ENCODE measurements around the gene CDC42BPB. TPM values are rescaled to one million over a fixed set of nuclear protein-coding genes. Genes with fewer than 3 reads are reported as not detected.

Gene CDC42BPB
- total and polyA plus RNA-seq, 2 of the 4 experiments (the other 2 are of a cell fraction), result 49.1 to 81.4 TPM

- peaks cover 61% of the 10 kb centered on the region for H3K36me3 ChIP-seq (ENCODE audit: control insufficient read depth, insufficient read depth, low read length)
- no peaks in the 10 kb centered on the region for H3K9me3 ChIP-seq (ENCODE audit: control insufficient read depth, insufficient read depth, low read length)
- no peak for DNase-seq
- H2AK5ac ChIP-seq (ENCODE audit: low read depth, low read length), result no peak overlapping the region
- no peak overlapping the region for H3K4ac ChIP-seq (ENCODE audit: low read depth, low read length)
- H2BK120ac ChIP-seq (ENCODE audit: low read depth, low read length), result no peak overlapping the region
- TF ChIP-seq CTCF (conservative IDR thresholded peaks at IDR 0.05; ENCODE audit: low read depth, low read length), result 0 out of 2 replicates have a peak, but pooled peaks have one; percentile 5
- TF ChIP-seq MAFK (IDR thresholded peaks at IDR 0.05; ENCODE audit: low read depth, low read length), result no peak
- no peak for TF ChIP-seq POLR2A (IDR thresholded peaks at IDR 0.05; ENCODE audit: low read depth, low read length)
- TF ChIP-seq RAD21 (IDR thresholded peaks at IDR 0.05; ENCODE audit: low read length), result no peak
- no peak for TF ChIP-seq RFX5 (IDR thresholded peaks at IDR 0.05; ENCODE audit: low read depth, low read length)
- no peak overlapping the region for H2AK9ac ChIP-seq (replicated peaks; ENCODE audit: low read depth, low read length, poor library complexity)
- no peak for ATAC-seq (ENCODE audit: low read depth)
- no peak overlapping the region for H3K27ac ChIP-seq (ENCODE audit: insufficient read depth, low read length)
- H4K91ac ChIP-seq (ENCODE audit: insufficient read depth, low read depth, low read length), result no peak overlapping the region
- no peak overlapping the region for H2BK5ac ChIP-seq (ENCODE audit: low read depth, low read length, poor library complexity, severe bottlenecking)
- H2BK15ac ChIP-seq (ENCODE audit: low read depth, low read length), result no peak overlapping the region
- in situ Hi-C loops (cut with MboI; ENCODE audit: low sequenced_read_pairs), result no loop called here
- intact Hi-C loops (cut with micrococcal nuclease), result loop anchor here (5.0 kb wide), 1 partner anchor 82 kb away; the partner anchor contains the start of gene CDC42BPB
- no peak overlapping the region for H3K14ac ChIP-seq (replicated peaks; ENCODE audit: low read depth, low read length)
- no peak overlapping the region for H3K4me3 ChIP-seq (ENCODE audit: insufficient read depth, low read depth, low read length)
- H4K5ac ChIP-seq (ENCODE audit: low read depth, low read length), result no peak overlapping the region
- 0 out of 2 replicates have a peak, but pooled peaks cover 2% of the 10 kb centered on the region for H3K9me1 ChIP-seq (ENCODE audit: insufficient read depth, low read length)
- H3K56ac ChIP-seq (ENCODE audit: extremely low read depth, insufficient read depth, low read length), result no peak overlapping the region
- H3K4me1 ChIP-seq (ENCODE audit: control insufficient read depth, insufficient read depth, low read length), result no peaks in the 10 kb centered on the region
- H3K9ac ChIP-seq (ENCODE audit: low read depth, low read length), result no peak overlapping the region
- no TSS peak for BruUV-seq (replicated peaks)
- CTCF ChIA-PET, result no interaction called here
- no peak overlapping the region for H3K18ac ChIP-seq (ENCODE audit: low read depth, low read length)
- H3K79me1 ChIP-seq (ENCODE audit: low read depth in 1 of 2, low read length in 2 of 2), result peaks cover 12 to 23% of the 10 kb centered on the region in 2 experiments
- dilution Hi-C loops (cut with HindIII; ENCODE audit: low sequenced_read_pairs, unreplicated experiment), result no loop called here
- 100% methylated on average over 4 of the region's 17 CpGs; no CpG with 5 or more reads in 1 of the 2 experiments for WGBS, 2 experiments (ENCODE audit: extremely low coverage in 2 of 2, insufficient read length in 1 of 2)
- H4K20me1 ChIP-seq (ENCODE audit: insufficient read depth, low read length), result peaks cover 6% of the 10 kb centered on the region
- H3K27me3 ChIP-seq (ENCODE audit: control insufficient read depth, insufficient read depth, low read length), result no peaks in the 10 kb centered on the region
- no peak overlapping the region for H2AFZ ChIP-seq (replicated peaks; ENCODE audit: low read length, poor library complexity)
- H4K8ac ChIP-seq (ENCODE audit: low read depth in 2 of 2, low read length in 2 of 2), result no peak overlapping the region
- H3K4me2 ChIP-seq (ENCODE audit: low read depth, low read length), result no peak overlapping the region
- no peak overlapping the region for H3K23ac ChIP-seq (ENCODE audit: low read depth, low read length)
- POLR2A ChIA-PET (ENCODE audit: unreplicated experiment), result no interaction called here
- no peak overlapping the region for H2BK20ac ChIP-seq (ENCODE audit: low read depth, low read length)
Measured at GRCh38 chr14:102975662-102976061, 81.7 kb downstream of the CDC42BPB start.
